Activated naive CD4-positive, alpha-beta T cell treated with anti-CD3 and anti-CD28 coated beads, Interleukin-2, amount 50 U/mL, for 16 hours (primary cell): ENCODE results near the gene RAVER2.

ENCODE experiments used
- DNase-seq: peaks from one replicate; pipeline ENCODE4 v3.0.0-alpha.2; 2020

The RAVER2 gene

DNA sequence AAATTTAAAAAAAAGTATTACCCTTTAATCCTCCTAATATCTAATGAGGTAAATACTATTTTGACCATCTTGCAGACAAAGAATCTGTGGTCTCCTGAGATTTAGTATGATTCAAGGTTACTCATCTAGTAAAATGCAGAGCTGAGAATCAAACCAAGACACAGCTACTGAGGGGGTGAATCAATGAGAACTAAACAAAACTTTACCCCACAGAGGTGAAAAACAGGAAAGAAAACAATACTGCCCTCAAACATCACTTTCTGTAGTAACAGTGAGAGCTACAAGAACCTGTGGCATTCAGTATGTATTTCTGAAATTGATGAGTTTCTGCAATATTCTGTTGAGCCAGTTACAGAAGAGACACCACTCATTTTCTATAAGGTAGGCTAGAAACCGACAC lies 136.4 kb downstream of the RAVER2 start:
- DNase-seq: no peak
